Endothelial cell of umbilical vein (primary cell): ENCODE measurements around the gene HSPB8.
"Not testable (repeated sequence)": the region's sequence is repeated elsewhere in the genome, so short reads cannot be mapped to it uniquely, and the experiment has no call there.

Experiments used
- EZH2 ChIP-seq: IDR thresholded peaks from 2 replicates; pipeline ENCODE4 v1.6.1; 2012; ENCODE audit warnings: borderline replicate concordance, low read depth, mild to moderate bottlenecking, moderate library complexity, low read length, inconsistent platforms; ENCODE audit not compliant: severe bottlenecking
- GATA2 ChIP-seq: IDR thresholded peaks from 2 replicates; pipeline ENCODE4 v1.7.0; 2011; ENCODE audit warnings: low read depth, mild to moderate bottlenecking, moderate library complexity, mixed read lengths, low read length; ENCODE audit not compliant: insufficient read length, insufficient read depth
- POLR2A ChIP-seq: IDR thresholded peaks from 2 replicates; pipeline ENCODE4 v1.6.1; 2012; ENCODE audit warnings: low read depth, mild to moderate bottlenecking, control low read depth, low read length
- TF ChIP-seq, protein P1 (sequence below): IDR thresholded peaks from 2 replicates; pipeline ENCODE4 v1.6.1; 2011; ENCODE audit not compliant: insufficient read depth, insufficient read length
- TF ChIP-seq, protein P2 (sequence below), 2 donors: IDR thresholded peaks; 1 replicate in 1 of 2; 2 replicates in 1 of 2; pipeline ENCODE4 v1.5.1; 2011; ENCODE audit warnings: low read length in 2 of 2, mild to moderate bottlenecking in 2 of 2, moderate library complexity in 2 of 2, control low read depth in 1 of 2, inconsistent platforms in 1 of 2, low read depth in 1 of 2; ENCODE audit not compliant: insufficient read depth in 1 of 2; ENCODE audit errors: extremely low read depth in 1 of 2

- TF ChIP-seq POLR2A, EZH2, GATA2: not testable (repeated sequence)
- TF ChIP-seq, protein P1, sequence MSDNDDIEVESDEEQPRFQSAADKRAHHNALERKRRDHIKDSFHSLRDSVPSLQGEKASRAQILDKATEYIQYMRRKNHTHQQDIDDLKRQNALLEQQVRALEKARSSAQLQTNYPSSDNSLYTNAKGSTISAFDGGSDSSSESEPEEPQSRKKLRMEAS: not testable (repeated sequence)
- TF ChIP-seq, protein P2, sequence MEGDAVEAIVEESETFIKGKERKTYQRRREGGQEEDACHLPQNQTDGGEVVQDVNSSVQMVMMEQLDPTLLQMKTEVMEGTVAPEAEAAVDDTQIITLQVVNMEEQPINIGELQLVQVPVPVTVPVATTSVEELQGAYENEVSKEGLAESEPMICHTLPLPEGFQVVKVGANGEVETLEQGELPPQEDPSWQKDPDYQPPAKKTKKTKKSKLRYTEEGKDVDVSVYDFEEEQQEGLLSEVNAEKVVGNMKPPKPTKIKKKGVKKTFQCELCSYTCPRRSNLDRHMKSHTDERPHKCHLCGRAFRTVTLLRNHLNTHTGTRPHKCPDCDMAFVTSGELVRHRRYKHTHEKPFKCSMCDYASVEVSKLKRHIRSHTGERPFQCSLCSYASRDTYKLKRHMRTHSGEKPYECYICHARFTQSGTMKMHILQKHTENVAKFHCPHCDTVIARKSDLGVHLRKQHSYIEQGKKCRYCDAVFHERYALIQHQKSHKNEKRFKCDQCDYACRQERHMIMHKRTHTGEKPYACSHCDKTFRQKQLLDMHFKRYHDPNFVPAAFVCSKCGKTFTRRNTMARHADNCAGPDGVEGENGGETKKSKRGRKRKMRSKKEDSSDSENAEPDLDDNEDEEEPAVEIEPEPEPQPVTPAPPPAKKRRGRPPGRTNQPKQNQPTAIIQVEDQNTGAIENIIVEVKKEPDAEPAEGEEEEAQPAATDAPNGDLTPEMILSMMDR (IDR thresholded peaks at IDR 0.05; ENCODE audit: extremely low read depth in 1 of 2, insufficient read depth in 1 of 2, low read depth in 1 of 2, low read length in 2 of 2): not testable (repeated sequence)
Observed at GRCh38 chr12:119218875-119219274, 40.1 kb downstream of the HSPB8 start.
